Sigmoid colon (tissue), 4 donors: Measurements from ENCODE around the gene GUCA1A.

Experiments
- CTCF ChIP-seq, 4 experiments: fragments of 450-650 bp in 3 of 4; fragments of 200-600 bp in 1 of 4; IDR thresholded peaks; one replicate each; pipeline ENCODE4 v1.5.1; 2016 to 2019; ENCODE audit warnings: antibody characterized with exemption in 4 of 4, mild to moderate bottlenecking in 3 of 4, moderate library complexity in 2 of 4
- EP300 ChIP-seq, 4 donors: sonication (generic); formaldehyde crosslinking; IDR thresholded peaks; one replicate each; pipeline ENCODE4 v1.6.1; 2017; ENCODE audit warnings: antibody characterized with exemption in 4 of 4
- POLR2A ChIP-seq, 2 donors: fragments of 450-650 bp; IDR thresholded peaks; one replicate each; pipeline ENCODE4 v1.6.1; 2016; ENCODE audit warnings: antibody characterized with exemption in 2 of 2, mild to moderate bottlenecking in 2 of 2, moderate library complexity in 2 of 2

- no peak for TF ChIP-seq CTCF (IDR thresholded peaks at IDR 0.05)
- TF ChIP-seq EP300 (IDR thresholded peaks at IDR 0.05) = no peak
- no peak for TF ChIP-seq POLR2A (IDR thresholded peaks at IDR 0.05)
Observed at GRCh38 chr6:42173101-42173500, at the start of gene GUCA1A.
